NCI-H82 treated with DMSO at 0.1 percent for 48 hours (cell line): ENCODE measurements around the gene GPR146.

ENCODE experiments used
- DNase-seq: peaks from one replicate; lab custom pipeline; 2025; ENCODE audit not compliant: unreplicated experiment; lab: John Stamatoyannopoulos, UW

The GPR146 gene

GRCh38 chr7:1041551-1042491, 2.5 kb upstream of the GPR146 start:
- no peak for DNase-seq

- no peak for DNase-seq
Observed at GRCh38 chr7:1042492-1042833, 1.9 kb upstream of the GPR146 start.

GRCh38 chr7:1043552-1044188, 676 bp upstream of the GPR146 start:
- DNase-seq: no peak

GRCh38 chr7:1045069-1046063, 1.0 kb downstream of the GPR146 start:
- no peak for DNase-seq

GRCh38 chr7:1046722-1047679, 2.7 kb downstream of the GPR146 start:
- no peak for DNase-seq

DNA sequence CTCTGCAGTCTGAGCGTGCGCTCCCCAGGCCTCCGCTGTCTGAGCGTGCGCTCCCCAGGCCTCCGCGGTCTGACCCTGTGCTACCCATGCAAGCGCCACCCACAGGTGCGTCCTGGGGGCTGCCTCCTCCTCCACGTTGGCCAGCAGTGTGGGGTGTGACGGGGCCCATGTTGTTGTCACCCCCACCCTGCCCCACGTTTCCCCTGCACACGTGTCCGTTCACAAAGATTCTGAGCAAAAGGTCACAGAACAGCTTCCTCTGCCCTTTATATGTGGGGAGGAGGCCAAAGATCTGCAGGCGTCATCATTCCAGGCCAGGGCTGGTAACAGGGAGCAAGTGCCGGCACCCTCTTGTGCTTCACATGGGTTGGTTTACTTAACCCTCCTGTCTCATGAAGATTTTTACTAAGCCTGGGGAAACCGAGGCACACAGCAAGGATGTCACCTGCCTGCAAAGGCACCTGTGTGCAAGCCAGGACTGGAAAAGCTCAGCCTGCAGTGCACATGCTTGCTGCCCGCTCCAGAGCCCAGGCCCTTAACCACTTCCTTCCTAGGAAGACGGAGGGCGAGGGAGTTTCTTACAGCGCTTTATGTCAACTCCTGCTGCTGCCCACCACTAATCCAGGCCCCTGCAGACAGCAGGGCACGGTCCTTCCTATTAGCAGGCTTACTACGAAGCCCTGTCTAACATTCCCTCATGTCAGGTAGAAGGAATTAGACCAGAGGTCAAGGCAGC, 4.8 kb downstream of the GPR146 start:
- DNase-seq: no peak

- no peak for DNase-seq
Observed at GRCh38 chr7:1049801-1050200, 5.5 kb downstream of the GPR146 start.

DNA sequence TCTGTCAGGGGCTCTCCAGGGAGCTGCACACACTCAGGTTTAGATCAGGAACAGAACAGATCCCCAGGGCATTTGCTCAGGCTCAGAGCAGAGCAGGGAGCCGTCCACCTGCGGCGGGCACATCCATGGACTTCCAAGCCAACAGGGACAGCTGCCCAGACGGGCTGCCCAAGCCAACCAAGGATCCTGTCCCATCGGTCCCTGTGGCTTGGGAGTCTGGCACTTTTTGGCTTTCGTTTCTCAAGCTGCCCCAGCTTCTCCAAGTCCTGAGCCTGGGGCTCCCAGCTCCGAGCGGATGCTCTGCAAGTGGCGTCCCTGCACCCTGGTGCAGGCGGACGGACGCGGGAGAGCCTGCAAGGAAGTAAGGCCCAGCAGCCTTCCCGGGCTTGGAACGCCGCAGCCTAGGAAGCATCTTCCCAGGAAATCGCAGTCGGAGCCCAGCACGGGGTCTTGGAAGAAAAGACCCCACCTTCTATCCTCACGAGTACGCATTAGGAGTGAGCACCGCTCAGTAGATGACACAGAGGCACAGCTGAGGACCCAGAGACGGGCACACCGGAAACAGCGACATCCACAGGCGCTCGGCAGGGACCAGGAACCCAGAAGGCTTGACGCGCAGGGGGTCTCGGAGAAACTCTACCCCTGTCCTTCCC, 6.0 kb downstream of the GPR146 start:
- no peak for DNase-seq

DNA sequence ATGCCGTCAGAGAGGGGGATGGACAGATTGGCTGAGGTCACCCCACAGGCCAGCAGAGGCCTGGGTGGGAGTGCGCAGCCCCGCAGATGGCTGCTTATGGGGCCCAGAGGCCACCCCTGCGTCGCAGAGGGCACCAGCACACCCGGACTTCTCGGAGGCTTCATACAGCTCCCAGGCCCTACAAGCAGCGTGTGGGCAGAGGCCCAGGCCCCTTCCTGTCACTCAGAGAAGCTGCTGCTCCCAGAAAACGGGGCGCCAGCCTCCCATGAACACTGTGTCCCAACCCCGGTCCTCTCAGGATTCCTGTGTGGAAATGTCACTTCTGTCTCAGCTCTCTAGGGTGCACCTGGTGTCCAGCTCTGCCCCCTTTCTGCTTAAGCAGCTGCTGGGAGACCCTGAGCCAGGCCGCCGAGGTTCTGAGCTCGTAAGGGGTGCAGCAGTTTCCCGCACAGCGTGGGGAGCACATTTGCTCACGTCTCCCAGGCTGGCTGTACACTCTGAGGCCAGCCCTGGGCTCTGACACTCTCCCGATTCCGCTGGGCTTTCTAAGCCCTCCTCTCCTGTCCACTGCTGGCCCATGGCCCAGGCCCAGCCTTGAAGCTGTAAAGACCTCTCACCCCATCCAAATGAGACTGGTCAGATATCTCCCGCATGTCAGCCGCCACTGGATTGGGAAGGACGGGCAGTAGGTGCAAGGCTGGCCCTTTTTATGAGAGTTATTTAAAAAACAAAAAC, 6.8 kb downstream of the GPR146 start:
- DNase-seq: no peak

- no peak for DNase-seq
Observed at GRCh38 chr7:1052031-1052818, 7.9 kb downstream of the GPR146 start.

DNA sequence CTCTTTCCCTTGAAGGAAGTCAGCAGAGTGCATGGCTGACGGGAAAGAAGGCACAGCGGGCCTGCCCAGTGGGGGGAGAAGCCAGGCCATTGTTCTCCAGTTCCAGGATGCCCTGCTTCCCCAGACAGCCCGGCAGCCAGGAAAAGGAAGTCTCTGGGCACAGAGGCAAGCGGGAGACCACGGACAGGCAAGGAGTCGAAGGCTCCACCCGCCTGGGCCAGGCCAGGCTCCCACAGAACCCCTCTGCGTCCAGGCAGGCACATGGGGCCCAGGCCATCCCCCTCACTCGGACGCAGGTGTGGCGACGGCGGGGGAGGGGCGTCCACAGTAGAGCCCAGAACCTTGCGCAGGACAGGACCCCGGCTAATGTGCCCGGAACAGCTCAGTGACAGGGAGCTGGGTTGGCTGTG, 8.7 kb downstream of the GPR146 start:
- no peak for DNase-seq

DNA sequence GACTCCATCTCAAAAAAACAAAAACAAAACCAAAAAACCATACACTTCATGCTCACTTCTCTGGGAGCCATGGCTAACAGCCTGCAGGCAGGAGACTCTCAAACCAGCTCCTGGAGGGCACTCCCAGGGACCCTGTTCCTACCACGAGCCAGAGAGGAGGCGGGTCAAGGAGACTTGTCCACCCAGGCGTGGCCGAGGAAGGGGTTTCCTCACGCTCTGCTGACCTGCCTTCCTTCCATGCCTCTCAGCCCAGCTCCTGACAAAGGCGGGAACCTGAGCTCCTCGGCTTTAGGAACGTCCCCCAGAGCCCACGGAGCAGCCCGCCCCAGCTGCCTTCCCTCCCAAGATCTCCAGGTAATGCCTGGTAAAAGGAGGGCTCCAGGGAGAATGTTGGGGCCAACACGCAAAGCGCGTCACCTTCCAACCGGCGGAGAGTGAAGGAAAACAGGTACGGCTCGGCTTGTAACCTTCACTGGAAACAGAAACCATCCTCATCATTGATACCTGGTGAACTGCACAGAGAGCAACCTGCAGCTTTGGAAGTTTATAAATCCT, 9.5 kb downstream of the GPR146 start:
- DNase-seq: no peak

DNA sequence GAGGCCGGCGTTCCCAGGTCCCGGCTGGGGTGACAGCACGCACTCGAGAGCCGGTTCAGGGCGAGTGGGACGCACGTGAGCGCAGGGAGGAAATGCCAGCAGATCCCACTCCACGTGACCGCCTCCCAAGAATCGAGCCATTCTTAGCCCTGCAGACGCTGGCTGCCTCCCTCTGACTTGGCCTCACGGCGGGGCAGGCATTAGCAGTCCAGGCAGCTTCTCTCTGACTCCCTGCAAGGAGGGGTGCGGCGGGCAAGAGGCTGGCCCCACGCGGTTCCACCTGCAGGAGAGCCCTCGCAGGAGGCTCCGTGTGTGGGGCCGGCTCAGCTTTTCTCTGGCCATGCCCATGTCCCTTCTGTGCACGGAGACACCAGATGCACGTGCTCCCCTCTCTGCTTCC, 10.1 kb downstream of the GPR146 start:
- DNase-seq: no peak

- no peak for DNase-seq
Observed at GRCh38 chr7:1054861-1055450, 10.6 kb downstream of the GPR146 start.

GRCh38 chr7:1055491-1055955, 11.2 kb downstream of the GPR146 start:
- no peak for DNase-seq

DNA sequence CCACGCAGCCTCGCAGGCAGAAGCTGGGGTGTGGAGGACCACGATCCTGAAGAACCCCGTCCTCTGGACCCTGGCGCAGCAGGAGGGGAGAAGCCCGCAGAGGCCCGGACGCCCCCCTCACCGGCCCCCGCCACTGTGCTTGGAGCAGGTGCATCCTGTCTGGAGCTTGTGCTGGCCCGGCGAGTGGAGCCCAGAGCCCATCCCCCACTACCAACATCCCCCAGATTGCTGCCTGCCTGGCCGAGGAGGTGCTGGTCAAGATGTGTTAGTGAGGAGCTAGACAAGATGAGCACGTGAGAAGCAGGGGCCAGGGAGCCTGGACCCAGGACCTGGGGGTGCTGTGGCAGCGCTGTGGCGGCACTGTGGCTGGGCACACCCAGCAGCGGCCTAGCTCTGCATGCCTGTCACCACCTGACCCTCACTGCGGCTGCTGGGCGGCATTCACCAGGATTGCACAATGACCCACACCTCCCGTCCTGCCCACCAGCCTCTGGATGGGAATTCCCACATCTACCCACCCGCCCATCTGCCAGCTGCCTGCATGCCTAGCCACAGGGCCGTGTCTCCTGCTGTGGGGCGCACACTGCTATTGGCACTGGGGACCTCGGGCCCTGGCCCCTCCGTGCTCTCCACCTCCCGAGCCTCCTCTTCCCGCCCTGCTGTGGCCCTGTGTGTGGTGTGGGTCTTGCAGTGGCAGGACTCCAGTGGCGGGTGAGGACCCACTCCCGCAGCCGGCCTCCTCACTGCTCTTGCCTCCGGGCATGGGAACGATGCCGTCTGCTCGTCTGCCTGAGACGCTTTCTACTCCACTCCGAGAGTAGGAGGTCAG, 11.8 kb downstream of the GPR146 start:
- no peak for DNase-seq
